HTERT RPE-1 (cell line): Measurements from ENCODE around the gene NMU.
"Not testable (repeated sequence)": the region's sequence is repeated elsewhere in the genome, so short reads cannot be mapped to it uniquely, and the experiment has no call there.

Experiments
- in situ Hi-C: fragments of 300-500 bp; cut with MboI; formaldehyde crosslinking; loops from 4 replicates; pipeline ENCODE4 v1.14.3; 2020; ENCODE audit warnings: low sequenced_read_pairs

Gene NMU

GRCh38 chr4:55568905-55569504 lies 67.1 kb downstream of the NMU start:
- in situ Hi-C loops = no loop called here

DNA sequence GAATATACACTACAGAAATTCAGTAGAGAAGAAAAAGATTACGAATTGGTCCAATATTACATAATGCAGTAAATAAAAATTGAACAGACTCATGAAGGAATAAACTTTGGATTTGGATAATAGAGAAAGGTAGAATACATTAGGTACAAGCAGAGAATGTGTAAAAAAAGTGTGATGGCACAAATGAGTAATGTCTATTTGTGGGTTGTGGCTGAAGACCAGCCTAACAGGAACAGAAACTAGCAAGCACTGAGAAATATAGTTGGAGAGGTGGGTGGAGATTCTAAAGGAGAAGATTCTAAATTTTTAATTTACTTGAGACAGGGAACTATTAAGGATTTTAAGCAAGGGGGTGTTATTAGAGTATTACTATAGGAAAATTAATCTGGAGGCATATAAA lies 74.2 kb downstream of the NMU start:
- in situ Hi-C loops = no loop called here

- in situ Hi-C loops = no loop called here
Measured at GRCh38 chr4:55560096-55560495, 76.0 kb downstream of the NMU start.

DNA sequence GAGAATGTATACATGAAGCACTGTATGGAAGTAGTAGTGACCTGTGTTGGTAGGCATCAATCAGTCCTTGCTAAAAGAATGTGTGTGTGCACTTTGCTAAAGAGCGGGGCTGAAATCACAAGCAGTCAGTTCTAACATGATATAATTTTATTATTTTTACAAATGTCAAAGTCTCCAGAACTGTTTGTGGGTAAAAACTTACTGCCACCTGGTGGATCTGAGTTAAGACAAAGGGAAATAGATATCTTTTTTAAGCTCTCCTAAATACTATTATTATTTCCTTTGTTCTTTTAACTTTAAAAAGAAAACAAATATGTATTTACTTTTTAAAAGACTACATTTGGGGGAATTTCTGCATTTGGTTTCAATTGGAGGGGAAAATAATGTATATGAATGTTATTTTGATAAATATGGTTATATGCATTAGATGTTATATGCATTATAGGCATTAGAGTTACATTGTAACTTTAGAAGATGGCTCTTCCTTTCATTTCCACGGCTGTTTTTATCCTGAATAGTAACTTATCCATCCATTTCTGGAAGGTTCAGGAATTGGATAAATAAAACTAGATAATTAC lies 81.6 kb downstream of the NMU start:
- in situ Hi-C loops = no loop called here

DNA sequence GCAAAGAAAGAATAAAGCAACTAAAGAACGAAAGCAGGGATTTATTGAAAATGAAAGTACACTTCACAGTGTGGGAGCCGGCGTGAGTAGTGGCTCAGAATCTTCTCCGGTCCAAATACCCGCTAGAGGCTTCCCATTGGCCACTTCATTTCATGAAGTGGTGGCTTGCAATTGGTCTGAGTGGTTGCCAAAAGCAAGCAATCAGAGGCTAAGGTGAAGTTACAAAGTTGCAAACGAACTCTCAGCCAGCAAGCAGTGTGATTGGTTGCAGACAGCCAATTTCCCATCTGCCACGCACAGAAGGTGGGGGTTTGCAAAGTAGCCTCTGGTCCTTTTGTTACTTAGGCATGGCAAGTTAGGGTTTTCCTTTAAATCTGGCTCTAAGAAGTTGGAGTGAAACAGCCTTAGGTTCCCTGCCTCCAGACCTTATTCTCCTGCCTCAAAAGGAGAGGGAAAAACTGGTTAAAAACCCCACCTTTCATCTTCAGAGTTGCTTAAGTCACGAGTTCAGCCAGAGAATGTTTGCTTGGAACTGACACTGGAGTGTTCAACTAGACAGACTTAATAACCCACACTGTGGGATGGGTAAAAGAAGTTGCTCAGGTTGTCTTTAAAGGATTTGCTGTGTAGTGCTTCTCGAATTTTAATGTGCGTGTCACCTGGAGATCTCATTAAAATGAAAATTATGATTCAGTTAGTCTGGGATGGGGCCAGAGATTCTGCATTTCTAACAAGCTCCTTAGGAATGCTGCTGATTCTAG lies 82.5 kb downstream of the NMU start:
- in situ Hi-C loops = no loop called here

DNA sequence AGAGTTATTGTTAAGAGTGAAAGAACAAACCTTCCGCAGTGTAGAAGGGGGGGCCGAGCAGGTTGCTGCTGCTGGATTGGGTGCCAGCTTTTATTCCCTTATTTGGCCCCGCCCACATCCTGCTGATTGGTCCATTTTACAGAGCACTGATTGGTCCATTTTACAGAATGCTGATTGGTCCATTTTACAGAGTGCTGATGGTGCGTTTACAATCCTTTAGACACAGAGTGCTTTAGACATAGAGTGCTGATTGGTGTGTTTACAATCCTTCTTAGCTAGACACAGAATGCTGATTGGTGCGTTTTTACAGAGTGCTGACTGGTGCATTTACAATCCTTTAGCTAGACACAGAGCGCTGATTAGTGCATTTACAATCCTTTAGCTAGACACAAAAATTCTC lies 84.1 kb downstream of the NMU start:
- in situ Hi-C loops = not testable (repeated sequence)

- in situ Hi-C loops = no loop called here
Measured at GRCh38 chr4:55549888-55550287, 86.2 kb downstream of the NMU start.

- in situ Hi-C loops = no loop called here
Measured at GRCh38 chr4:55547918-55548317, 88.2 kb downstream of the NMU start.

GRCh38 chr4:55547466-55547770 lies 88.7 kb downstream of the NMU start:
- in situ Hi-C loops = no loop called here

GRCh38 chr4:55546756-55547465 lies 89.2 kb downstream of the NMU start, which contains the start of gene CLOCK:
Gene CLOCK, minus strand, starts transcription at chr4:55546909. Its CDS starts 64,124 bp downstream, at chr4:55482785.
- in situ Hi-C loops = no loop called here

DNA sequence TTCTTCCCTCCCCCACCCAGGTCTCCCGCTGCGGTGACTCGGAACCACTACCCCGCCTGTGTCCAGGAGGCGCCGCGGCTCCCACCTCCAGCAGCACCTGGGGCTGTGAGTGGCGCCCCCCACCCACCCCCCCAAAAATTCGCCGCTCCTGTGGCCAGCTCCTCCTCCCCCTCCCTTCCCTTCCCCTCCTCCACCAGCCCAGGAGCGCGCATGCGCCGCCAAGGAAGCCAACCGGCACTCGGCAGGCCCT lies 89.7 kb downstream of the NMU start:
- in situ Hi-C loops = no loop called here

- in situ Hi-C loops = no loop called here
Measured at GRCh38 chr4:55545641-55546505, 90.2 kb downstream of the NMU start.
